ENCODE data around the gene ZNF419. TPM values are rescaled to one million over a fixed set of nuclear protein-coding genes. Genes with fewer than 3 reads are reported as not detected.

The ZNF419 gene
- total RNA-seq, 1 experiment from 2014 or later: 12.8 TPM

DNA sequence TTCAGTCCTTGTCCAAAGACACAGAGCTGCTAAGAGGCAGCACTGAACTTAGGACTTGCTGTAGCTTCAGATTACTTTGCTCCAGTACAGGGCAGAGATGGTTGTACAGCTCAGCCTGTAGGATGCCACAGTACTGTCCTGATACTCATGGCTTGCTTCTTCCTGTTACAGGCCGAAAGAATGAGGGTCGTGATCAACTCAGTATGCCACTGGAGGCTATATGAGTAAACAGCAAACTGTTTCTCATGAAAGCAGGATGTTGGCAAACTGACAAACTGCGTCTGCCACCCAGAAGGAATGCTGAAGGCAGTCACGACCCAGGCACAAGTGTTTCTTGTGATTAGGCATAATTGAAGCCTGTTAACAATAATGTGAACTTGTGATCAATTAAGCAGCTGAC is 49.6 kb upstream of the ZNF419 start:
- peaks cover 1% of the 10 kb centered on the region; the same call in 1 of the 2 replicates for H3K27me3 Mint-ChIP-seq (ENCODE audit: low read depth)
- H3K14ac ChIP-seq (ENCODE audit: insufficient read depth, low read length): no peak overlapping the region
- no peak overlapping the region for H2BK5ac ChIP-seq (ENCODE audit: insufficient read length, low read length)
- TF ChIP-seq, protein P1, sequence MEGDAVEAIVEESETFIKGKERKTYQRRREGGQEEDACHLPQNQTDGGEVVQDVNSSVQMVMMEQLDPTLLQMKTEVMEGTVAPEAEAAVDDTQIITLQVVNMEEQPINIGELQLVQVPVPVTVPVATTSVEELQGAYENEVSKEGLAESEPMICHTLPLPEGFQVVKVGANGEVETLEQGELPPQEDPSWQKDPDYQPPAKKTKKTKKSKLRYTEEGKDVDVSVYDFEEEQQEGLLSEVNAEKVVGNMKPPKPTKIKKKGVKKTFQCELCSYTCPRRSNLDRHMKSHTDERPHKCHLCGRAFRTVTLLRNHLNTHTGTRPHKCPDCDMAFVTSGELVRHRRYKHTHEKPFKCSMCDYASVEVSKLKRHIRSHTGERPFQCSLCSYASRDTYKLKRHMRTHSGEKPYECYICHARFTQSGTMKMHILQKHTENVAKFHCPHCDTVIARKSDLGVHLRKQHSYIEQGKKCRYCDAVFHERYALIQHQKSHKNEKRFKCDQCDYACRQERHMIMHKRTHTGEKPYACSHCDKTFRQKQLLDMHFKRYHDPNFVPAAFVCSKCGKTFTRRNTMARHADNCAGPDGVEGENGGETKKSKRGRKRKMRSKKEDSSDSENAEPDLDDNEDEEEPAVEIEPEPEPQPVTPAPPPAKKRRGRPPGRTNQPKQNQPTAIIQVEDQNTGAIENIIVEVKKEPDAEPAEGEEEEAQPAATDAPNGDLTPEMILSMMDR (conservative IDR thresholded peaks at IDR 0.05): no peak
- H2BK15ac ChIP-seq (ENCODE audit: low read depth, low read length): no peak overlapping the region
- no peak overlapping the region for H3K27ac Mint-ChIP-seq
- no peaks in the 10 kb centered on the region for H3K27me3 ChIP-seq (ENCODE audit: insufficient read depth, low read length)
- H3K9me3 ChIP-seq (ENCODE audit: control insufficient read depth, low read depth, low read length): no peaks in the 10 kb centered on the region
- no peak overlapping the region for H2AFZ ChIP-seq (ENCODE audit: low read length)
- no peak overlapping the region for H3K4ac ChIP-seq (ENCODE audit: low read depth, low read length)
- no peaks in the 10 kb centered on the region for H4K20me1 ChIP-seq (ENCODE audit: control insufficient read depth, insufficient read depth, insufficient read length)
- H3K4me3 Mint-ChIP-seq: no peak overlapping the region
- peaks cover 5% of the 10 kb centered on the region; the same call in 1 of the 2 replicates for H3K4me1 ChIP-seq (ENCODE audit: insufficient read depth, low read length)
- no peak overlapping the region for H3K4me2 ChIP-seq (ENCODE audit: insufficient read depth, insufficient read length, low read length)
- H4K8ac ChIP-seq (replicated peaks; ENCODE audit: insufficient read length, low read depth, low read length): no peak overlapping the region
- H3K18ac ChIP-seq (ENCODE audit: insufficient read length, low read depth, low read length): no peak overlapping the region
- H3K23me2 ChIP-seq (ENCODE audit: insufficient read length, low read depth, low read length, poor library complexity, severe bottlenecking): peaks cover 8% of the 10 kb centered on the region
- peaks cover 45% of the 10 kb centered on the region for H3K79me2 ChIP-seq (ENCODE audit: insufficient read depth, low read length)
- H2BK20ac ChIP-seq (ENCODE audit: low read depth, low read length, poor library complexity, severe bottlenecking): no peak overlapping the region
- H3K9ac ChIP-seq (ENCODE audit: extremely low read depth, insufficient read length, low read length): no peak overlapping the region
- peaks cover 17 to 36% (median 27%) of the 10 kb centered on the region in 3 experiments for H3K36me3 Mint-ChIP-seq (ENCODE audit: insufficient read depth in 1 of 3, low read depth in 3 of 3)
- H3T11ph ChIP-seq (ENCODE audit: low read length): no peak overlapping the region
- no peak overlapping the region for H3K23ac ChIP-seq (ENCODE audit: insufficient read length, low read depth, low read length)
- H2BK12ac ChIP-seq (ENCODE audit: insufficient read length, low read depth, low read length): no peak overlapping the region
- H4K91ac ChIP-seq (ENCODE audit: insufficient read length, low read depth, low read length): no peak overlapping the region
- no peak overlapping the region for H2AK5ac ChIP-seq (ENCODE audit: insufficient read length, low read length)
- DNase-seq: no peak
- no peak overlapping the region for H3K27ac ChIP-seq (ENCODE audit: insufficient read length, low read depth, low read length)
- H3K9me3 Mint-ChIP-seq: peaks cover 0 to 12% of the 10 kb centered on the region in 2 experiments; a peak in 4 of 5 replicates
- peaks cover 16 to 20% of the 10 kb centered on the region in 2 experiments for H3K4me1 Mint-ChIP-seq
- no peak overlapping the region for H4K5ac ChIP-seq (ENCODE audit: insufficient read length, low read depth, low read length)
- H3K79me1 ChIP-seq (ENCODE audit: insufficient read depth, low read depth, low read length, poor library complexity, severe bottlenecking): peaks cover 14% of the 10 kb centered on the region
- H2BK120ac ChIP-seq (ENCODE audit: low read depth, low read length, poor library complexity, severe bottlenecking): no peak overlapping the region
- WGBS (ENCODE audit: extremely low coverage, insufficient read length, low lambda C conversion rate): no CpG with 5 or more reads among the region's 4 CpGs
- no peak overlapping the region for H3K56ac ChIP-seq (ENCODE audit: insufficient read length, low read depth, low read length)

Measured in H9 (cell line).